LNCaP clone FGC (cell line): Measurements from ENCODE around the gene NDUFAF7.

Source experiments
- DNase-seq: peaks from one replicate; pipeline ENCODE4 v3.0.0-alpha.2; 2011; ENCODE audit warnings: low read depth
- H3K4me3 ChIP-seq: 2 replicates; pipeline ENCODE4 v1.5.1; 2011; ENCODE audit warnings: mild to moderate bottlenecking, low read depth, low read length, control low read depth
- TF ChIP-seq, protein P1 (sequence below): IDR thresholded peaks from 2 replicates; pipeline ENCODE4 v1.5.1; 2012; ENCODE audit warnings: mild to moderate bottlenecking; ENCODE audit not compliant: control insufficient read depth, insufficient read depth; ENCODE audit errors: extremely low read depth

Gene NDUFAF7

GRCh38 chr2:37231241-37232130 is at the start of gene NDUFAF7, which contains the start of gene CEBPZ:
Gene NDUFAF7 (plus strand): TSS chr2:37231658. CDS start chr2:37231706, 48 bp downstream.
Gene CEBPZ (minus strand): TSS chr2:37231596. CDS start chr2:37231567, 29 bp downstream.
- TF ChIP-seq, protein P1, sequence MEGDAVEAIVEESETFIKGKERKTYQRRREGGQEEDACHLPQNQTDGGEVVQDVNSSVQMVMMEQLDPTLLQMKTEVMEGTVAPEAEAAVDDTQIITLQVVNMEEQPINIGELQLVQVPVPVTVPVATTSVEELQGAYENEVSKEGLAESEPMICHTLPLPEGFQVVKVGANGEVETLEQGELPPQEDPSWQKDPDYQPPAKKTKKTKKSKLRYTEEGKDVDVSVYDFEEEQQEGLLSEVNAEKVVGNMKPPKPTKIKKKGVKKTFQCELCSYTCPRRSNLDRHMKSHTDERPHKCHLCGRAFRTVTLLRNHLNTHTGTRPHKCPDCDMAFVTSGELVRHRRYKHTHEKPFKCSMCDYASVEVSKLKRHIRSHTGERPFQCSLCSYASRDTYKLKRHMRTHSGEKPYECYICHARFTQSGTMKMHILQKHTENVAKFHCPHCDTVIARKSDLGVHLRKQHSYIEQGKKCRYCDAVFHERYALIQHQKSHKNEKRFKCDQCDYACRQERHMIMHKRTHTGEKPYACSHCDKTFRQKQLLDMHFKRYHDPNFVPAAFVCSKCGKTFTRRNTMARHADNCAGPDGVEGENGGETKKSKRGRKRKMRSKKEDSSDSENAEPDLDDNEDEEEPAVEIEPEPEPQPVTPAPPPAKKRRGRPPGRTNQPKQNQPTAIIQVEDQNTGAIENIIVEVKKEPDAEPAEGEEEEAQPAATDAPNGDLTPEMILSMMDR, result no peak
- DNase-seq, result peak; percentile 78

DNA sequence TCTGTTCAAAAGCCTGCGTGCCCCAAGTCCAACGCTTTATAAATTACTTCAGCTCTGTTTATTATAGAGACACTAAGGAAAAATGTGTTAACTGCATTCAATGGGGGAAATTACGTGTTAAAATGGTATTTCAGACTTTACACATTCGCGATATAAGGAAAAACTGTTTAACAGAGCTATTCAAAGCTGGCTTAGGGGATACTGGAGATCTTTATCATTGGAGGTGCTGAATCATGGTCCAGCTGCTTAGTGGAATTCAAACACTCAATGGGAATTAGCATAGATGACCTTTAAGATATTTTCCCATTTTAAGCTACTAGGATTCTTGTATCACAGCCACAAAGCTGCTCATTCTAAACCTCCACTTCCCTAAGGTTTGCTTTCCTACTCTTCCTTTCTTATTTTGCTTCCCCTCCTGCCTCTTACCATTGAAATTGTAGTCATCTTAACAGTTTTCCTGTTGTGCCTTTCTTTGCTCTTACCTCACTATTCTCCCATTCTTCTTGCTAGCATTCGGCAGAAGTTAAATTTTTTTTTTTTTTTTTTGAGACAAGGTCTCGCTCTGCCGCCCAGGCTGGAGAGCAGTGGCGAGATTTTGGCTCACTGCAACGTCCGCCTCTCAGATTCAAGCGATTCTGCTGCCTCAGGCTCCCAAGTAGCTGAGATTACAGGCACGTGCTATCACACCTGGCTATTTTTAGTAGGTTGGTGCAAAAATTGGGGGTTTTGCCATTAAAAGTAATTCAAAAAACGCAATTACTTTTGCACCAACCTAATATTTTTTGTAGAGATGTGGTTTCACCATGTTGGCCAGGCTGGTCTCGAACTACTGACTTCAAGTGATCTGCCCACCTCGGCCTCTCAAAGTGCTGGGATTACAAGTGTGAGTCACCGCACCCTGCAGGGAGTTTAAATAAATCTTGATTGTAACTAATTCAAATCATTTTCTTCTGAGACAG is 49.5 kb upstream of the NDUFAF7 start:
- TF ChIP-seq, protein P1, result no peak
- DNase-seq, result no peak
- H3K4me3 ChIP-seq, result no peak overlapping the region

More at GRCh38 chr2:37231241-37232130, at the start of gene NDUFAF7, which contains the start of gene CEBPZ:
- peak within 1 kb of the TSS; percentile 75 for H3K4me3 ChIP-seq

GRCh38 chr2:37188570-37188969 is 42.9 kb upstream of the NDUFAF7 start, which contains the start of gene SULT6B1:
Gene SULT6B1 (minus strand): TSS chr2:37188670. CDS start chr2:37188640, 30 bp downstream.
- H3K4me3 ChIP-seq, result no peak within 1 kb of the TSS
- DNase-seq, result no peak
- TF ChIP-seq, protein P1, result no peak

- TF ChIP-seq, protein P1, result no peak
- H3K4me3 ChIP-seq, result no peak overlapping the region
- no peak for DNase-seq
Observed at GRCh38 chr2:37189452-37190153, 41.9 kb upstream of the NDUFAF7 start.

GRCh38 chr2:37190290-37190689 is 41.2 kb upstream of the NDUFAF7 start:
- no peak overlapping the region for H3K4me3 ChIP-seq
- TF ChIP-seq, protein P1, result no peak
- DNase-seq, result no peak

DNA sequence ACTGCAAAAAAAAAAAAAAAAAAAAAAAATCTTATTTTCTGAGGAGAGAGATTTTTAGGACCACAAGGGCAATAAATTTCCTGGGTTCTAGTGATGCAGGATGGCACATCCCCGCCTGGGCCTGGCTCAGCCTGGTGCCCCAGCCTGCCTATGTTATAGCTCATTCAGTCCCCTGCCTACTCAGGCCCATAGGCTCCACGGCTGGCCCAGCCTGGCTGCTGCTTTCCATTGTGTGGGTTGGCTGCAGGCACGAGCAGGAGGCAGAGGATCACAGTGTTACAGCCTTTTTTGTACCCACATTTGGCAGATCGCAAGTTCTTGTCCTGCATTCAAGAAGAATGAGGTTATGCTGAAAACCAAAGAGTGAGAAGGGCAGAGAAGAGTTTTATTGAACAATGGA is 40.2 kb upstream of the NDUFAF7 start:
- DNase-seq, result no peak
- TF ChIP-seq, protein P1, result no peak

More for the DNA sequence above, 40.2 kb upstream of the NDUFAF7 start:
- no peak overlapping the region for H3K4me3 ChIP-seq
